HFF-Myc (cell line): ENCODE data around the gene PLXNC1.

Source experiments
- DNase-seq: peaks from one replicate; pipeline ENCODE4 v3.0.0-alpha.2; 2011; ENCODE audit warnings: low read depth; ENCODE audit errors: extremely low read depth
- H3K4me3 ChIP-seq: replicated peaks from 2 replicates; pipeline ENCODE4 v1.5.1; 2011; ENCODE audit warnings: low read depth, mild to moderate bottlenecking, control low read depth, low read length
- CTCF ChIP-seq: IDR thresholded peaks from 2 replicates; pipeline ENCODE4 v1.5.1; 2012; ENCODE audit warnings: mild to moderate bottlenecking, low read depth, low read length, control low read depth; ENCODE audit errors: missing control alignments

Gene PLXNC1

GRCh38 chr12:94143438-94143837, 4.9 kb upstream of the PLXNC1 start:
- no peak overlapping the region for H3K4me3 ChIP-seq
- no peak for DNase-seq
- no peak for TF ChIP-seq CTCF

GRCh38 chr12:94143951-94144350, 4.4 kb upstream of the PLXNC1 start:
- no peak for TF ChIP-seq CTCF
- no peak for DNase-seq
- no peak overlapping the region for H3K4me3 ChIP-seq

GRCh38 chr12:94144781-94145180, 3.6 kb upstream of the PLXNC1 start:
- no peak for TF ChIP-seq CTCF
- no peak overlapping the region for H3K4me3 ChIP-seq
- DNase-seq, result no peak

- DNase-seq, result peak; percentile 33
- no peak overlapping the region for H3K4me3 ChIP-seq
- peak; percentile 43 for TF ChIP-seq CTCF
These were observed 3.0 kb upstream of the PLXNC1 start for GRCh38 chr12:94145191-94145983.

- H3K4me3 ChIP-seq, result no peak overlapping the region
- TF ChIP-seq CTCF, result no peak
- DNase-seq, result no peak
These were observed 2.0 kb upstream of the PLXNC1 start for GRCh38 chr12:94146166-94146936.

- no peak for TF ChIP-seq CTCF
- no peak for DNase-seq
- peak overlapping the region; percentile 38 for H3K4me3 ChIP-seq
These were observed 888 bp upstream of the PLXNC1 start for GRCh38 chr12:94147387-94147990.
